Measurements from ENCODE around the gene SSC5D. TPM values are rescaled to one million over a fixed set of nuclear protein-coding genes. Genes with fewer than 3 reads are reported as not detected.

The SSC5D gene
- total and polyA plus RNA-seq, 4 donors: 0.08 to 1.0 (median 0.51) TPM

DNA sequence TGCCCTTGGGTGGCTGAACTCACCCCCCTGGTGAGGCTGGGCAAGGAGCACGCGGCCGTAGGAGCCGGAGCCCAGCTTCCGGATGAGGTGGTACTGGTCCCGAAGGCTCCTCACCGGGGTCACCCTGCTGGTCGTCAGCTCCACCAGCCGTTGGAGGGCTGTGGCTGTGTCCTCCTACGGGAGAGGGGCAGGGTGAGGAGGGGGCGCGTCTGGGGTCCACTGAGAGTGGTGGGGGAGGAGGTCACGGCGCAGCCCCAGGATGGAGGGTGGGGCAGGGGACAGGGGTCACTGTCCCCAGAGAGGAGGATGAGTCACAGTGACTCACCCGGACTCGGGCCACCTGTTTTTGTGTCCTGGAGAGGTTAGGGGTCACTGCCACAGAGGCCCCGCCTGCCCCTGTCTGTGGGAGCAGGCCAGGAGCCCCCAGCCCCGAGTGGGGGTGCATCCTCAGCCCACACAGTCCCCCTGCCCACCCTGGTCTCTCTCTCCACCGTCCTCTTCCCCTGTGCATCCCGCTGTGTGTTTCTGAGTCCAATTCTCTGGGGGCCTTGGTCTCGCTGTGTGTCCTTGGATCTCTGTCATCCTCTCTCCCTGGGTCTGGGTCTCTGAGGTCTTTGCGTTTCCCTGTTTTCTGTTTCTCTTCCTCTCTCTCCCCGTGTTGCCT is 56.7 kb downstream of the SSC5D start:
- Histone ChIP-seq H3K27me3 (ENCODE audit: control insufficient read depth in 4 of 4, insufficient read depth in 4 of 4, low read length in 3 of 4) (peaks cover 0 to 2% (median under 1%) of the 10 kb centered on the region in 4 donors), H3K36me3 (ENCODE audit: control insufficient read depth in 4 of 4, insufficient read depth in 3 of 4, low read depth in 1 of 4, low read length in 3 of 4) (no peaks in the 10 kb centered on the region), H3K9ac (ENCODE audit: low read depth in 1 of 2, low read length in 2 of 2) (no peak overlapping the region), H3K27ac (ENCODE audit: low read depth in 1 of 2, low read length in 2 of 2) (no peak overlapping the region), H3K4me3 (ENCODE audit: low read depth in 1 of 3, low read length in 3 of 3) (no peak overlapping the region), H3K4me1 (ENCODE audit: control insufficient read depth in 4 of 4, insufficient read depth in 4 of 4, low read length in 3 of 4) (peaks cover 0 to 2% (median 0%) of the 10 kb centered on the region in 4 donors), H3K9me3 (ENCODE audit: control insufficient read depth in 4 of 4, low read length in 3 of 4) (no peaks in the 10 kb centered on the region)
- DNase-seq (ENCODE audit: low spot score): no peak
- 65% methylated on average over 23 of the region's 23 CpGs for WGBS
- TF ChIP-seq NR2F2 (IDR thresholded peaks at IDR 0.05): no peak

GRCh38 chr19:55545443-55545842 is 57.2 kb downstream of the SSC5D start, which contains the start of gene SBK3:
Gene SBK3 (minus strand): TSS chr19:55545543. CDS start chr19:55545543, 0 bp downstream.
- H3K4me3 ChIP-seq (ENCODE audit: low read depth in 1 of 3, low read length in 3 of 3): no peak within 1 kb of the TSS
- 80% methylated on average over 10 of the region's 10 CpGs for WGBS
- peaks cover 0 to 2% (median 0%) of the 10 kb centered on the region in 4 donors for H3K4me1 ChIP-seq (ENCODE audit: control insufficient read depth in 4 of 4, insufficient read depth in 4 of 4, low read length in 3 of 4)
- DNase-seq (ENCODE audit: low spot score): no peak
- H3K27ac ChIP-seq (ENCODE audit: low read depth in 1 of 2, low read length in 2 of 2): no peak within 1 kb of the TSS
- no peak within 1 kb of the TSS for H3K9ac ChIP-seq (ENCODE audit: low read depth in 1 of 2, low read length in 2 of 2)
- H3K27me3 ChIP-seq (ENCODE audit: control insufficient read depth in 4 of 4, insufficient read depth in 4 of 4, low read length in 3 of 4): peaks cover 0 to 6% (median 3%) of the 10 kb centered on the region in 4 donors
- no peaks in the 10 kb centered on the region for H3K36me3 ChIP-seq (ENCODE audit: control insufficient read depth in 4 of 4, insufficient read depth in 3 of 4, low read depth in 1 of 4, low read length in 3 of 4)
- no peaks in the 10 kb centered on the region for H3K9me3 ChIP-seq (ENCODE audit: control insufficient read depth in 4 of 4, low read length in 3 of 4)
- no peak for TF ChIP-seq CTCF (IDR thresholded peaks at IDR 0.05; ENCODE audit: low read depth, low read length, missing input control)
- no peak for TF ChIP-seq SP1 (IDR thresholded peaks at IDR 0.05)
- no peak for TF ChIP-seq ATF3 (IDR thresholded peaks at IDR 0.05)
- TF ChIP-seq TAF1 (conservative IDR thresholded peaks at IDR 0.05): no peak
- TF ChIP-seq JUND (IDR thresholded peaks at IDR 0.05): no peak
- TF ChIP-seq EGR1 (IDR thresholded peaks at IDR 0.05; ENCODE audit: low read depth in 2 of 2): no peak
- no peak for TF ChIP-seq RAD21 (IDR thresholded peaks at IDR 0.05)
- no peak for TF ChIP-seq HNF4A (conservative IDR thresholded peaks at IDR 0.05)
- TF ChIP-seq RXRA (IDR thresholded peaks at IDR 0.05): no peak
- no peak for TF ChIP-seq MAX (IDR thresholded peaks at IDR 0.05)
- TF ChIP-seq NR2F2 (IDR thresholded peaks at IDR 0.05): no peak

DNA sequence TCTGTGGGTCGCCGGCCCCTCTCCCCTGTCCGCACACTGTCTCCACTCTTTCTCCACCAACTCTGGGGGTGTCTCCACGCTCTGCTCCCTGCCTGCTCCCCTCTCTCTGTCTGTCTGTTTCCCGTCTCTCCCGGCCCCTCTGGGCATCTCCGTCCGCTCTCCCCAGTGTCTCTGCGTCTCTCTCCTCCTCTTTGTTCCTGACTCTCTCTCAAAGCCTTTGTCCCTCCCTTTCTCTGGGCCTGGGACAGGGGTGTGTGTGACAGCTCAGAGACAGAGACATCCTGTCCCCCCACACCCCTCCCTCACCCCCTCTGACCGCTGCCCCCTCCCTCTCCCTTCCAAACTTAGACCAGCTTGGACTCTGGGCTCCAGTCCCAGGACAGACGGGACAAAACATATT is 57.8 kb downstream of the SSC5D start:
- H3K27ac ChIP-seq (ENCODE audit: low read depth in 1 of 2, low read length in 2 of 2): no peak overlapping the region
- H3K9ac ChIP-seq (ENCODE audit: low read depth in 1 of 2, low read length in 2 of 2): no peak overlapping the region
- WGBS: 62% methylated on average over 11 of the region's 11 CpGs
- peaks cover 0 to 6% (median 3%) of the 10 kb centered on the region in 4 donors for H3K27me3 ChIP-seq (ENCODE audit: control insufficient read depth in 4 of 4, insufficient read depth in 4 of 4, low read length in 3 of 4)
- no peak for DNase-seq (ENCODE audit: low spot score)
- H3K36me3 ChIP-seq (ENCODE audit: control insufficient read depth in 4 of 4, insufficient read depth in 3 of 4, low read depth in 1 of 4, low read length in 3 of 4): no peaks in the 10 kb centered on the region
- TF ChIP-seq GABPA (IDR thresholded peaks at IDR 0.05 in 1 of 2, conservative IDR thresholded peaks at IDR 0.05 in 1 of 2): no peak
- TF ChIP-seq YY1 (IDR thresholded peaks at IDR 0.05): no peak
- no peak for TF ChIP-seq RAD21 (IDR thresholded peaks at IDR 0.05)
- no peak for TF ChIP-seq EGR1 (IDR thresholded peaks at IDR 0.05; ENCODE audit: low read depth in 2 of 2)
- TF ChIP-seq HNF4A (conservative IDR thresholded peaks at IDR 0.05): no peak
- no peak for TF ChIP-seq RXRA (IDR thresholded peaks at IDR 0.05)
- no peak for TF ChIP-seq SP1 (IDR thresholded peaks at IDR 0.05)
- TF ChIP-seq JUND (IDR thresholded peaks at IDR 0.05): no peak
- no peak for TF ChIP-seq TAF1 (conservative IDR thresholded peaks at IDR 0.05)
- no peak for TF ChIP-seq HNF4G (IDR thresholded peaks at IDR 0.05)
- TF ChIP-seq MAX (IDR thresholded peaks at IDR 0.05): no peak
- no peak for TF ChIP-seq ATF3 (IDR thresholded peaks at IDR 0.05)
- no peak for TF ChIP-seq FOXA1 (IDR thresholded peaks at IDR 0.05)
- TF ChIP-seq FOXA2 (IDR thresholded peaks at IDR 0.05): no peak
- no peak for TF ChIP-seq NR2F2 (IDR thresholded peaks at IDR 0.05)
- TF ChIP-seq, protein P1, sequence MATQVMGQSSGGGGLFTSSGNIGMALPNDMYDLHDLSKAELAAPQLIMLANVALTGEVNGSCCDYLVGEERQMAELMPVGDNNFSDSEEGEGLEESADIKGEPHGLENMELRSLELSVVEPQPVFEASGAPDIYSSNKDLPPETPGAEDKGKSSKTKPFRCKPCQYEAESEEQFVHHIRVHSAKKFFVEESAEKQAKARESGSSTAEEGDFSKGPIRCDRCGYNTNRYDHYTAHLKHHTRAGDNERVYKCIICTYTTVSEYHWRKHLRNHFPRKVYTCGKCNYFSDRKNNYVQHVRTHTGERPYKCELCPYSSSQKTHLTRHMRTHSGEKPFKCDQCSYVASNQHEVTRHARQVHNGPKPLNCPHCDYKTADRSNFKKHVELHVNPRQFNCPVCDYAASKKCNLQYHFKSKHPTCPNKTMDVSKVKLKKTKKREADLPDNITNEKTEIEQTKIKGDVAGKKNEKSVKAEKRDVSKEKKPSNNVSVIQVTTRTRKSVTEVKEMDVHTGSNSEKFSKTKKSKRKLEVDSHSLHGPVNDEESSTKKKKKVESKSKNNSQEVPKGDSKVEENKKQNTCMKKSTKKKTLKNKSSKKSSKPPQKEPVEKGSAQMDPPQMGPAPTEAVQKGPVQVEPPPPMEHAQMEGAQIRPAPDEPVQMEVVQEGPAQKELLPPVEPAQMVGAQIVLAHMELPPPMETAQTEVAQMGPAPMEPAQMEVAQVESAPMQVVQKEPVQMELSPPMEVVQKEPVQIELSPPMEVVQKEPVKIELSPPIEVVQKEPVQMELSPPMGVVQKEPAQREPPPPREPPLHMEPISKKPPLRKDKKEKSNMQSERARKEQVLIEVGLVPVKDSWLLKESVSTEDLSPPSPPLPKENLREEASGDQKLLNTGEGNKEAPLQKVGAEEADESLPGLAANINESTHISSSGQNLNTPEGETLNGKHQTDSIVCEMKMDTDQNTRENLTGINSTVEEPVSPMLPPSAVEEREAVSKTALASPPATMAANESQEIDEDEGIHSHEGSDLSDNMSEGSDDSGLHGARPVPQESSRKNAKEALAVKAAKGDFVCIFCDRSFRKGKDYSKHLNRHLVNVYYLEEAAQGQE (IDR thresholded peaks at IDR 0.05): no peak
- H3K9me3 ChIP-seq (ENCODE audit: control insufficient read depth in 4 of 4, low read length in 3 of 4): no peaks in the 10 kb centered on the region
- H3K4me1 ChIP-seq (ENCODE audit: control insufficient read depth in 4 of 4, insufficient read depth in 4 of 4, low read length in 3 of 4): peaks cover 0 to 2% (median 0%) of the 10 kb centered on the region in 4 donors
- no peak overlapping the region for H3K4me3 ChIP-seq (ENCODE audit: low read depth in 1 of 3, low read length in 3 of 3)

Data from liver (tissue), 9 donors.